GM23338 (cell line): ENCODE results near the gene SEMA3E.

Source experiments
- CTCF ChIP-seq, 2 experiments: fragments of 200-600 bp in 1 of 2; sonication (generic) in 1 of 2; conservative IDR thresholded peaks; 2 replicates each; pipeline versions ENCODE4 v1.5.1 to v1.6.1; 2016 to 2017; ENCODE audit warnings: antibody characterized with exemption in 2 of 2, low read depth in 2 of 2, mild to moderate bottlenecking in 2 of 2, moderate library complexity in 1 of 2
- EZH2phosphoT487 ChIP-seq: fragments of 200-600 bp; sonication (generic); IDR thresholded peaks from one replicate; pipeline ENCODE4 v1.8.1; 2018; ENCODE audit warnings: antibody characterized with exemption; ENCODE audit not compliant: unreplicated experiment

- TF ChIP-seq CTCF (conservative IDR thresholded peaks at IDR 0.05; ENCODE audit: low read depth in 2 of 2) (no peak), EZH2phosphoT487 (no peak)
Measured at GRCh38 chr7:83559887-83560286, 89.1 kb downstream of the SEMA3E start.
